ENCODE results near the gene ZNF180.
"Not testable (repeated sequence)": the region's sequence is repeated elsewhere in the genome, so short reads cannot be mapped to it uniquely, and the experiment has no call there.

ZNF180 gene

DNA sequence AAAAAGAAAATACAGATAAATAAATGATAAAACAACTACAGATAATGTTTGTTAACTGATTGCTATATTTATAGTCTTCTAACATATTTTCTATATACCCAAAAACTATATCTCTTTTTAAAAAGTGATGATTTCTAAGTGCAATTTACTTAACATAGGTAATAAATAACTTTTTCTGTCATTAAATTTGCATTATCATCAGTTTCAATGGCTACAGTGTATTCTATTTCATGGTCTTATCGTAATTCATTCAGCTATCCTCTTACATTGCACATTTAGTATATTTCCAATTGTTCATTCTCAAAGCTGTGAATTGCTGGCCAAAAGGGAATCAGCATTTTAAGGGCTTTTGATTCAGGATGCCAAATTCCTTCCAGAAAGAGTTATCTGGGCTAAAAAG, 3.6 kb downstream of the ZNF180 start:
- no peak for FAIRE-seq

DNA sequence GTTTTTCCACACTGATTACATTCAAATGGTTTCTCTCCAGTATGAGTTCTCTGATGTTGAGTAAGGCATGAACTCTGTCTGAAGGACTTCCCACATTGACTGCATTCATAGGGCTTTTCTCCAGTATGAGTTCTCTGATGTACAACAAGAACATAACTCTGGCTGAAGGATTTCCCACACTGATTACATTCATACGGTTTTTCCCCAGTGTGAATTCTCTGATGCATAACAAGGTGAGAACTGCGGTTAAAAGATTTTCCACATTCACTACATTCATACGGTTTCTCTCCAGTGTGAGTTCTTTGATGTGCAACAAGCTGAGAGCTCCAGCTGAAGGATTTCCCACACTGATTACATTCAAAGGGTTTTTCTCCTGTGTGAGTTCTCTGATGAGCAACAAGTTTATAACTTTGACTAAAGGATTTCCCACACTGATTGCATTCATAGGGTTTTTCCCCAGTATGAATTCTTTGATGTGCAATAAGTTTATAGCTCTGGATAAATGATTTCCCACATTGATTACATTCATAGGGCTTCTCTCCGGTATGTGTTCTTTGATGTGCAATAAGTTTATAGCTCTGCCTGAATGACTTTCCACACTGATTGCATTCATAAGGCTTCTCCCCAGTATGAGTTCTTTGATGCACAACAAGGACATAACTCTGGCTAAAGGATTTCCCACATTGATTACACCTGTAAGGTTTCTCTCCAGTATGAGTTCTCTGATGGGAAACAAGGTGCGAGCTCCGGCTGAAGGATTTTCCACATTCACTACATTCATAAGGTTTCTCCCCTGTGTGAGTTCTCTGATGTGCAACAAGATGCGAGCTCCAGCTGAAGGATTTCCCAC, 23.5 kb downstream of the ZNF180 start:
- FAIRE-seq, result no peak

DNA sequence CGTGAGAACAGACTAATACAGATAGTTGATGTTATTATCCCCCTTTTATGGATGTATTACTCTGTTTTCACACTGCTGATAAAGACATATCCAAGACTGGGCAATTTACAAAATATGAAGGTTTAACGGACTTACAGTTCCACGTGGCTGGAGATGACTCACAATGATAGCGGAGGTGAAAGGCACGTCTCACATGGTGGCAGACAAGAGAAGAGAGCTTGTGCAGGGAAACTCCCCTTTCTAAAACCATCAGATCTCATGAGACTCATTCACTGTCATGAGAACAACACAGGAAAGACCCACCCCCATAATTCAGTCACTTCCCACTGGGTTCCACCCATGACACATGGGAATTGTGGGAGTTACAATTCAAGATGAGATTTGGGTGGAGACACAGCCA, 31.6 kb downstream of the ZNF180 start:
- FAIRE-seq, result not testable (repeated sequence)

DNA sequence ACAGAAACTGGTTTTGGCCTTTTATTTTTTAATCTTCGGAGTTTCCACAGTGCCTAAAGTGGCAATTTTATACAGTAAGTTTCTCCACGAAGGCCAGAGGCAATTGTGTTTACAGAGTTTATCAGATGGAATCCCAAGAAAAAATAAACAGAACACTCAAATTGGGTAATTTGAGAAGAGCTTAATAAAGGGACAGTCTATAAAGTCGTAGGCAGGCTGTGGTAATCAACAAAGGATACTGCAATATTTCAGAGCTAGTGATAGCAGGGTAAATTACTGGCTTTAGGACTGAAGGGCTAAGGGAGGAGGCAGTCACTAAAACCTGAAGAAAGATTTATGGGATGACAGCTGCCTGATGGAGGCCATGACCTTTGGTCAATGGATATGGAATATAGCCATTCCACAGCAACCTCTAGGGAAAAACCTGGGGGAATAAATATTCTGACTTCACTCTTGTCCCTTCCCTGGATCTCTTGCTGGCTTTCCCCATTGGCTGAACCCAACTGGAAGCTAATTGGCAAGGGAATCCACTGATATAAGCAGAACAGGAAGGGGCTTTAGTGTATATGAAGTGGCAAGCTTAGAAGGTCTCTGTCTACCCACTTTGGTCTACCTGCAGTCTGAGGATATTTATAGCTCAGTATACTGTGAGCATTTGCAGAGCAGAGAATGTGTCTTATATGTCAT, 37.6 kb downstream of the ZNF180 start:
- FAIRE-seq, result not testable (repeated sequence)

DNA sequence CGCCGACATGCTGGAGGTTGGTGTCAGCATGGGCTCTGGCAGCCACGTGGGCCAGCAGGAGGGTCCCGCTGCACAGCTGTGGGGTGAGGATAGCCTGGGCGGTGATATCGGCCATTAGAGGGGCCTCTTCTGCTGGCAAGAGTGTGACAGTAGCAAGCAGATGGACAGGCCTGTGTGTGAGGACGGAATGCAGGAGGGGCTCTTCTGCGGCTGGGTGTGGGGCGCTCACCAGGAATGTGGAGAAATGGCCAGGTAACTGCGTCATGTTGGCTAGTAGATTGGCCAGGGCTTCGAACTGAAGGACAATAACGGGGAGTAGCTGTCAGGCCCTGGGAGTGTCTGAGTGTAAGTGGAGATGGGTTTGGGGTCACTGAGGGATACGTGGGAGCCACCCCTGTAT, 44.3 kb downstream of the ZNF180 start:
- not testable (repeated sequence) for FAIRE-seq

DNA sequence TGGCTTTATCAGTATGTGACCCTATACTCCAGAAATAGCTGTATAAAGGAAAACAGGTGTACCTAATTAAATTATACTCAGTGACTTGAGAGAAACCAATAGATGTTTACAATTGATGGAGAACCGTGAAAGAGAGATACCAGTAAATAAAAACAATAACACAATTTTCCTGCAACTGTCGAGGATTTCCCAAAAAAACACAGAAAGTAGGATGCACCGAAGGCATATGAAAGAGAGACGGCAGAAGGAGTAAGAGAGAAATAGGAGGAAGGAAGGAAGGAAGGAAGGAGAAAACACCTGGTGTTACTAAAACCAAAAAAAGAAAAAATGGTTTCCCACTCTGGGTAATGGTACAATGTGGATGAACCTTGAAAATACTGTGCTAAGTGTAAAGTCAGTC, 45.2 kb downstream of the ZNF180 start:
- FAIRE-seq, result no peak

DNA sequence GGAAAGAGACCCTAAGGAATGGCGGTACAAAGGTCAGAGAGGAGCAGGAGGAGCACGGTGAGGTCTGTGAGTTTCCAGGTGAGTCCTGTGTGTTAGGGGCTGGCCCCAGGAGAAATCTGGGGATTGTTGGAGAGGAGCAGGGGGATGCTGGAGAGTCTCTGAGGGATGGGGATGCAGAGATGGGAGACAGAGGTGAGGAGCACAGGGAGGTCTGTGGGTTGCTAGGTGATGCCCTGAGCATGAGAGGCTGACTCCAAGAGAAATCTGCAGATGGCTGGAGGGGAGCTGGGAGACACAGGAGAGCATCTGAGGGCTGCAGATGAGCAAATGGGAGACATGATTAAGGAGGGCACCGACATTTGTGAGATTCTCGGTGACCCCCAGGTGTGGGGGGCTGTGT, 48.0 kb downstream of the ZNF180 start:
- FAIRE-seq, result no peak

DNA sequence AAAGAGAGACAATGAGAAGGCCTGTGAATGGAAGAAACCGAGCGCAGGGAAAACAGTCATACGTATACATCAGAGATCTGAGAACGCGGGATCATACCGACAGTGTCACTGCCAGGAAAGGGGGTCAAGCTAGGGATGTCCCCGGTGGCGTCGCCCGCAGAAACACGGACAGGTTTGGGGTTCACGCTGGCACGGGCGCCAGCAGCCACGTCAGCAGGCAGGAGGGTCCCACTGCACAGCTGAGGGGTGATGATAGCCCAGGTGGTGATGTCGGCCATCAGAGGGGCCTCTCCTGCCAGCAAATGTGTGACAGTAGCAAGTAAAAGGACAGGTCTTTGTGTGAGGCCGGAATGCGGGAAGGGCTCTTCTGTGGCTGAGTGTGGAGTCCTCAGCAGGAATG, 48.6 kb downstream of the ZNF180 start:
- FAIRE-seq, result no peak

DNA sequence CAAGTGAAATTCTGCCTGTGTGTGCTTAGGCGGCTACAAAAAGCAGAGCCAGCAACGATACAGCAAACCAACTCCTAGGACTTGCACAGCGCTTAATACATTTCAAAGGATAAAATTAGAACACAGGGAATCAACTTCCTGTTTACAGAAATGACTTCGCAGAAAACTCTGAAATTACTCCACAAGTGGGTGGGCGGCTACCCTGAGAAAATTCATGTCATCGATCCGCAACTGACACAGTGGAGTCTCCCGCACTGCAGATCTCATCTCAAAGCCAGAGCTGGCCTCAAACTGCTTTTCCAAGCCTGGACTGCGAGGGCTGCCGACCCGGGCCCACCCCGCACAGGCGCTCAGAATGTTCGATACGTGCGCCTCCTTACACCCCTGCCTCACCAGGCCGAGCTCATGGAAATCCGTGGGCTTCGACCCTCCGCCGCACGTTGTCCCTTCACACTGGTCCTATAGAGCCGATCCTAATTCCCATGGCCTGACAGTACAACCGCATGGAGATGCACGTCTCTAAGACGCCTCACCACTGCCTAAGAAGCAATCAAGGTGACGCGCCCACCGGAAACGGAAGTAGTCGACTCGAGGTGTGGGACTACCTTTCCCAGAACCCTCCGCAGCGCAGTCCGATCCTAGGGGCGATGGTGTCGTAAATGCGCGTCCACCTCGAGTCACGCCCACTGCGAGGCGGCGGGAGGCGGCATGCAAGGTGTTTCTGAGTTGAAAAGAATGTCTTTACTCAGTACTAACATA, 52.2 kb downstream of the ZNF180 start, which contains the start of gene ZNF229:
Gene ZNF229 (minus strand): TSS at position 557 of the 759 bp plus-strand sequence. CDS start 5,625 bp downstream, outside the sequence.
- FAIRE-seq, result peak; percentile 92

DNA sequence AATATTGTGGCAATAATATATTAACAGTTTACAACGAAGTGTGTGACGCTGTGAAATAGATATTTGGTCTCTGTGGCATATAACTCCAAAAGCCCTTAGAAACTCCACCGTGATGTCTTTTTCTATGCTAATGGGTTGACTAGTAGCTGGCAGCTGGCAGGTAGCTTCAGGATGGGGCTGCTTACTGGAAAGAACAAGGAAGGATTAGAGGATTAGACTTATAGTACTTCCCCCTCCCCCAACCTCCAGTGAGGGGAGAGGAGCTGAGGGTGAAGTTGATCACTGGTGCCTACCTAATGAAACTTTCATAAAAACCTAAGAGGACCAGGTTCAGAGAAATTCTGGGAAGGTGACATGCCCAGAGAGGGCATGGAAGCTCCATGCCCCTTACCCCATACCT, 61.9 kb downstream of the ZNF180 start:
- FAIRE-seq, result no peak

DNA sequence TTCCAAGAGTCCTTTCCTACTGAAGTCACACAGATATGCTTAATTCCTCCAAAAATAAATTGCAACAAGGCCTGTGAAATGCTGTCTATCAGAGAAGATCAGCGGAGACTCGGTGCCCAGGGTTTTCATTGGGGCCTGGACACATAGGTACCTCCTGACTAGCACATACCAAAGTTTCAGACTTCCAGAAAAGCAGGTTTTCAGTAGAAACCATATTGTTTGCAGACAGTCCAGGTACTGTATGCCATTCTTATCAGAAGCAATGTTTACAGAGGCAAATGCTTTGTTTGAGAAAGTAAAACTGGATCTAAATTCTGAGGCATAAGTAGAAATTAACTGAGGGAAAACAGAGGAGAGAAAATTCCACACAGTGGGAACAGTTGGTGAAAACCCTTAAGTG, 64.9 kb downstream of the ZNF180 start:
- FAIRE-seq, result no peak

DNA sequence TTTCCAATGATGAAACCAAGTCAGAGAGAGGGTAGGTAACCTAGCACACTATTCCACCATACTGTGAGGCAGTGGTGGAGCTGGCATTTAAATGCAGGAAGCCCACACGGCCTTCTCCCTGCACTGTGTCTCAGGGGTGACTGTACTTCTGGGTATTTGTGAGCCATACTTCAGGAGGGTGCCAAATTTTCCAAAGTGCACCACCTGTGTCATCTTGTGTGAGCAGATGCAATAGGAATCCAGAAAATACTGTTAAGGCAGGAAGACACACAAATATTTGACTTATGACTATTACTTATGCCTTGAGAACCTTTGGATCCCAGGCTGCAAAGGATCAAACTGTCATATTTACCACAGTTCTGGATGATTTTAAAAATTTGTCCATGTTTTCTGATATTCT, 69.4 kb downstream of the ZNF180 start:
- no peak for FAIRE-seq

All from A204.1 (cell line).